Right kidney (tissue), 9 donors: ENCODE data around the gene CSTPP1.
A peak's percentile ranks its signal among the peaks of the same experiment; 100 is the strongest.

ENCODE experiments used
- DNase-seq: peaks from one replicate; pipeline ENCODE4 v3.0.0-alpha.2; 2016
- long read RNA-seq, 8 donors: transcript quantifications; one replicate each; lab custom pipeline, GENCODE V29; 2026

Gene CSTPP1, protein sequence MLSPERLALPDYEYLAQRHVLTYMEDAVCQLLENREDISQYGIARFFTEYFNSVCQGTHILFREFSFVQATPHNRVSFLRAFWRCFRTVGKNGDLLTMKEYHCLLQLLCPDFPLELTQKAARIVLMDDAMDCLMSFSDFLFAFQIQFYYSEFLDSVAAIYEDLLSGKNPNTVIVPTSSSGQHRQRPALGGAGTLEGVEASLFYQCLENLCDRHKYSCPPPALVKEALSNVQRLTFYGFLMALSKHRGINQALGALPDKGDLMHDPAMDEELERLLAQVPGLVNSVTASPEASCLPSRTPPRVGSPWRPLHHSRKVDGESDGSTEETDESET
- long read RNA-seq, donor 1, transcript C11orf49-201 (9 exons, 1,645 nt): major isoform, 11 of 32 reads
- long read RNA-seq, donor 1, transcript C11orf49-204 (8 exons, 1,916 nt): minor isoform, 6 of 32 reads
- long read RNA-seq, donor 1, transcript C11orf49-223 (1 exons, 2,141 nt): minor isoform, 9 of 32 reads
- long read RNA-seq, donor 1, partial matches to known transcripts: 0 of 32 reads
- long read RNA-seq, donor 1, other reads (novel, unspliced or antisense): 0 of 32 reads
- long read RNA-seq, donor 2, transcript C11orf49-204 (8 exons, 1,916 nt): major isoform, 9 of 20 reads
- long read RNA-seq, donor 2, partial matches to known transcripts: 0 of 20 reads
- long read RNA-seq, donor 2, other reads (novel, unspliced or antisense): 0 of 20 reads
- long read RNA-seq, donor 3, transcript C11orf49-201 (9 exons, 1,645 nt): major isoform, 7 of 17 reads
- long read RNA-seq, donor 3, transcript C11orf49-223 (1 exons, 2,141 nt): major isoform, 7 of 17 reads
- long read RNA-seq, donor 3, partial matches to known transcripts: 0 of 17 reads
- long read RNA-seq, donor 3, other reads (novel, unspliced or antisense): 0 of 17 reads
- long read RNA-seq, donor 4, transcript C11orf49-223 (1 exons, 2,141 nt): minor isoform, 10 of 34 reads
- long read RNA-seq, donor 4, transcript C11orf49-201 (9 exons, 1,645 nt): major isoform, 14 of 34 reads
- long read RNA-seq, donor 4, partial matches to known transcripts: 0 of 34 reads
- long read RNA-seq, donor 4, other reads (novel, unspliced or antisense): 0 of 34 reads
- long read RNA-seq, donor 5, transcript C11orf49-201 (9 exons, 1,645 nt): major isoform, 23 of 85 reads
- long read RNA-seq, donor 5, transcript C11orf49-223 (1 exons, 2,141 nt): minor isoform, 12 of 85 reads
- long read RNA-seq, donor 5, transcript C11orf49-204 (8 exons, 1,916 nt): minor isoform, 7 of 85 reads
- long read RNA-seq, donor 5, partial matches to known transcripts: 25 of 85 reads
- long read RNA-seq, donor 5, other reads (novel, unspliced or antisense): 12 of 85 reads
- long read RNA-seq, donor 6, transcript C11orf49-223 (1 exons, 2,141 nt): major isoform, 10 of 23 reads
- long read RNA-seq, donor 6, transcript C11orf49-201 (9 exons, 1,645 nt): major isoform, 10 of 23 reads
- long read RNA-seq, donor 6, partial matches to known transcripts: 0 of 23 reads
- long read RNA-seq, donor 6, other reads (novel, unspliced or antisense): 0 of 23 reads
- long read RNA-seq, donor 7, transcript C11orf49-223 (1 exons, 2,141 nt): minor isoform, 11 of 68 reads
- long read RNA-seq, donor 7, transcript C11orf49-201 (9 exons, 1,645 nt): major isoform, 21 of 68 reads
- long read RNA-seq, donor 7, transcript C11orf49-204 (8 exons, 1,916 nt): minor isoform, 7 of 68 reads
- long read RNA-seq, donor 7, partial matches to known transcripts: 19 of 68 reads
- long read RNA-seq, donor 7, other reads (novel, unspliced or antisense): 0 of 68 reads
- long read RNA-seq, donor 8, transcript C11orf49-201 (9 exons, 1,645 nt): minor isoform, 11 of 40 reads
- long read RNA-seq, donor 8, transcript C11orf49-204 (8 exons, 1,916 nt): minor isoform, 6 of 40 reads
- long read RNA-seq, donor 8, transcript C11orf49-223 (1 exons, 2,141 nt): major isoform, 13 of 40 reads
- long read RNA-seq, donor 8, partial matches to known transcripts: 0 of 40 reads
- long read RNA-seq, donor 8, other reads (novel, unspliced or antisense): 7 of 40 reads

DNA sequence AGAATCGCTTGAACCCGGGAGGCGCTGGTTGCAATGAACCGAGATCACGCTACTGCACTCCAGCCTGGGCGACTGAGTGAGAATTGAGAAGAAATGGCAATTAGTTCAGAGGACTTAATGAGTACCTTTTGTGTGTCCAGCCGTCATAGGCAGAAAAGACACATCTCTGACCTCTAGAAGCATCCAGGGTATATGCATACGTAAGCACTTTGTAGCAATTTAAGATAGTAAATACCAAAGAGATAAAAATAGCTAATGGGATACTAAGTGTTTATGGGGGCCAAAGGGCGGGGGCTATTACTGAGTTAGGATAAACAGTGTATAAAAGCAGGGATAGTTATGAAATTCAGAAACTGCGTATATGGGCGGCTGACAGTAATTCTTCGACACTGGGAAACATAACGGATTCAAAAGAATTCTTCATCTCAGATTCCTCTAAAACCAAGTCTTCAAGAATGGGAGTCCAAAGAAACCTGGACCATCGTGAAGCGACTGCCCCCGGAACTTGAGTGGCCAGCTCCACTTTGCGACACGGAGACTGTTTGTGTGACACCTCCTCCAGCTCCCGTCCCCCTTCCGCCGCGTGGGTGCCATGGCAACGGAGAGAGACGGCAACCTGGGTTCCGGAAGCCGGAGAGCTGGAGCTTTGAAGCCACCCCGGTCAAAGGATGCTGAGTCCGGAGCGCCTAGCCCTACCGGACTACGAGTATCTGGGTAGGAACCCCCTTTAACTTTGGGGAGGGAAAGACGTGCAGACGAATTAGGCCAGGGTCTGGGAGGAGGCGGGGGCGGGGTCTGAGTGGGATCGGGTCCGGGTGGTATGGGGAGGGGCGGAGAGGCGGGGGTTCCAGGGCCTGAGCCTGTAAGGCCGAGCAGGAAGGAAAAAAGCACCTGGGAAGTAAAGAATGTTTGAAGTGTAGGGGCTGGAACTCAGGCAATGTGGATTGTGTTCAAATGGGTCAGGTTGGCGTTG is at the start of gene CSTPP1:
TSS of gene CSTPP1 (plus strand) at position 624 of the 973 bp plus-strand sequence. CDS start at position 669, 45 bp downstream.
- peak; percentile 82 for DNase-seq

DNA sequence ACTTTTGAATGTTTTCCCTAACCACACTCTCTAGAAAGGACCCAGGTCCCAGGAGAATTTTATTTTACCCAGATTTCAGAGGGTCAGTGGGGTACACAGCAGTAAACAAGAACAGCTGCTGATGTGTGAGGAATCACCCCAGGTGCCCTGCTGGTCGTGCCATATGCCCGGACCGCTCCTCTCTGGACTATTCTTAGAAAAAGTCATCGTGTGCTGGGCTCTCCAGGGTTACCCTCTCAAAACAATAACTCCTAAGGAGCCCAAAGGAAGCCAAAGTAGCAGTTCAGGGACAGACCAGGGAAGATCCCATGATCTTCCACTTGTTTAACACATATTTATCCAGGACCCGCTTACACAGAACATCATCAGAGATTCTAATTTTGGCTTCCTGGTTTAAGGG is 47.9 kb upstream of the CSTPP1 start:
- DNase-seq: no peak

DNA sequence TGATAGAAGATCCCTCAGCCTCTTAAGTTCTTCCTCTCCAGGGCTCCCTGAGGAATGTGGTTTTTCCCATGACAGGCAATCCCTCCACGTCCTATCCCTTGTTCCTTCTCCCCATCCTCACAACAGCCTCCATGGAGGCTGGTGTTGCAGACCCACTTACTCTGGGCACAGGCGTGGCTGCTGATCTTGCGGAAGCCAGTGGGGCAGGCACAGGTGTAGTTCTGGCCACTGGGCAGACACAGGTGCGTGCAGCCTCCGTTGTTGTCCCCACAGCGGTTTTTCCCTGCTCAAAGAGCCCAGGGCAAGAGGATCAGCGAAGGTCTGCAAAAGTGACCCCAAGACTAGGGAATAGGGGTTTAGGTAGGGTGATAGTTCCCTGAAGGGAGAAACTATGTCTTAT is 47.3 kb upstream of the CSTPP1 start:
- DNase-seq: no peak

DNA sequence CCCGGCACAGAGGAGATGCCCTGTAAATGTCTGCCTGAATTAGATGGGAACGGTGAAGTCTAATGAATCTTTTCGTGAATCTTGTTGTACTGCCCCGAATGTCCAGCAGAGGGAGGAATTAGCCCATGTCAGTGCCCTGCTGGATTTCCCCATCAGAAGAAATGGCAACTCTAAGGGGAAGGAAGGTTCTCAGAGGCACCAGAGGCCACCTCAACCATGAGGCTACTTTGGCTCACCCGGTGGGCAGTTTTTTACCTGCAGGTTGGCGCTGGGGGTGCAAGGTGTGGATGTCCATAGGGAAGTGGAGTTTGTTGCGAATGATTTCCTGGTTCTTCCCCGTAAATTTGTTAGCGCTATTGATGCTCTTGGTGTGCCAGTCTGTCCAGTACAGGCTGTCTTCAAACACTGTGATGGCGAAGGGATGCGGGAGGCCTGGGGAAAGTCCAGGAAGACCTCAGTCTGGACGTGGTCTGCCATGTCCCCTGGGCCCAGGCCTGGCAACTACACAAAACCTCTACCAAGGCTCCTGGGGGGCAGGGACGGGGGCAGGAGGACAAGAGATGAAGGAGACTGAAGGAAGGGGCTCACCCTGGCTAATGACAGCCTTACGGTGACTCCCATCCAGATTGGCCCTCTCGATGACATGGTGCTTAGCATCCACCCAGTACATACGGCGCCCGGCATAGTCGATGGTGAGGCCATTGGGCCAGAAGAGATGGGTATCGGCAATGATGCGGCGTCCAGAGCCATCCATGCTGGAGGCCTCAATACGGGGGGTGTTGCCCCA is 46.7 kb upstream of the CSTPP1 start:
- DNase-seq: peak; percentile 48

DNA sequence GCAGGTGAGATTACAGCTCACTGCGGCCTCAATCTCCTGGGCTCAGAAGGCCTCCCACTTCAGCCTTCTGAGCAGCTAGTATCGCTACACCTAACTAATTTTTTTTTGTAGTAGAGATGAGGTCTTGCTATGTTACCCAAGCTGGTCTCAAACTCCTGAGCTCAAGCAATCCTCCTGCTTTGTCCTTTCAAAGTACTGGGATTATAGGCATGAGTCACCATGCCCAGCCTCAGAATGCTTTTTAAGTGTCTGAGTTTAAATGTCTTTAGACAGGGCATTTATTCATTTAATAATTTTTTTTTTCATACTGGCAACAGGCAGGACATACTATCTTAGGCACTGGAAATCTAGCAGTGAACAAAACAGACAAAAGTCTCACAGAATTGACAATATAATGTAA is 45.9 kb upstream of the CSTPP1 start:
- no peak for DNase-seq

DNA sequence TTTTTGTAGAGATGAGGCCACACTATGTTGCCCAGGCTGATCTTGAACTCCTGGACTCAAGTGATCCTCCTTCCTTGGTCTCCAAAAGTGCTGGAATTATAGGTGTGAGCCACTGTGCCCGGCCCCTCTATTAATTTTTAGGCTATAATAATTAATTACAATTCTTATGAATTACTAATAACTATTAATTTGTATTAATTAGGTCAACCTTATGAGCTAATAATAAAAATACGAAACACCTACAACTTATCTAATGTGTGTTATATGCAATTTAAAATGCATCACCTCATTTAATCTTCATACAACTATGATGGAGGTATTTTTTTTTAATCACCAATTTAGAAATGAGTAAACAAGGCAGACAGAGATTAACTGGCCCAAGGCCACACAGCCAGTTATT is 44.5 kb upstream of the CSTPP1 start:
- DNase-seq: no peak

DNA sequence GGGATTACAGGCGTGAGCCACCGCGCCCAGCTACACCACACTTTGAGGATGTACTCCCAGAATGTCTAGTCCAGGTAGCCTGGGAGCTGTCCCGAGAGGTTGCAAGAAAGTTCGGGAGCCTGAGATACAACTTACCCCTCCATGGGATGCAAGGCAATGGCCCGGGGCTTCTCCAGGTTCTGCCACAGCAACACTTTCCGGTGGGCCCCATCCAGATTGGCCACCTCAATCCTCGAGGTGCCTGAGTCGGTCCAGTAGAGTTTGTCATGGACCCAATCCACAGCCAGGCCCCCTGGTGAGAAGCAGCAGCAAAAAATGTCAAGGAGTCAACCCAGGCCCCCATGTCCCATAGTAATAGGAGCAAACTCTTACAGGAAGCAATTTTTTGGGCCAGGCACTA is 43.7 kb upstream of the CSTPP1 start:
- no peak for DNase-seq

DNA sequence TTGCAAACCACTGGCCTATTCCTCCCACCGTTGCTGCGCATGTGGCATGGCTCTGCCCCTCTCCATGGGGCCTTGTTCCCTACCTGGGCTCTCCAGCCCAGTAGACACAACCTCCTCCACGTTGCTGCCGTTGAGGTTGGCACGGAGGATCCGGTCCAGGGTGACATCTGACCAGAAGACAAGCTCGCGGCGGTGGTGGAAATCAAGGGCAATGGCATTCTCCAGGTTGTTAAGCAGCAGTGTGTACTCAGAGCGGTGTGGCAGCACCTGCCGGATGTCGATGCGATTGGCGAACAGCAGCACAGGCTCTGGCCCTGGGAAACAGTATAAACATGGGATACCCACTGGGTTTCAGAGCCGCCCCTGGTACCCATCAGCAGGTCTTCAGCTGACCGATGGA is 42.1 kb upstream of the CSTPP1 start:
- DNase-seq: no peak

DNA sequence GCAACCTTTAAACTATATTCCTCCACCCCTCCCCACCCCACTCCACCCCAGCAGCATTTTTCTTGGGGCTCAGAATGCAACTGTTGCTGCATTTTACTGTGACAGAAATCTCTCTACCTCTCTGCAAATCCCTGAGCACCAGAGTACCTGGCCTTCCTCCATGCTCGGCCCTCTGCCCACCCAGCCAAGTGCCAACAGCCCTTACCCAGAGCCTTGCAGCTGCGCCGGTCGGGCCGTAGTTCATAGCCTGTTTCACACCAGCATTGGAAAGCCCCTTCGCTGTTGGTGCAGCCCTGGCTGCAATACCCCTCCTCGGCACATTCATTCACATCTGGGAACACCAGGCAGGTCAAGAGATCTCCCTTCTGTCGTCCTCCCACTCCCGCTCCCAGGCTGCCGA is 41.6 kb upstream of the CSTPP1 start:
- DNase-seq: no peak

DNA sequence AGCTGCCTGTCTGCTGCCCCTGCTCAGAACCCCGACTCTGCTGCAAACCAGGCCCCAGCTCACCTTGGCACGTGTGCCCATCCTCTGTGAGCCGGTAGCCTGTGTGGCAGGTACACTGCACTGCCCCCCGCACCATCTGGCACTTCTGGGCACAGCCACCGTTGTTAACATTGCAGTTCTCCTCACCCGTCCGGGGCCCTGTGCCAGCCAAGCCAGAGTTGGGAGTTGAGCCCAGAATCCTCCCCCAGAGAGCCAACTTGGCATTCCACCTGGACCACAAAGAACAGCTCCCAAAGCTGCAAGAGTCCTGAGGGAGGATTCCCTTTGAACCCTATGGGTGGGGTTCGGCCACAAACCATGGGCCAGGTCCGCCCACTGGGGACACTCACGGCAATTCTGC is 40.7 kb upstream of the CSTPP1 start:
- no peak for DNase-seq

DNA sequence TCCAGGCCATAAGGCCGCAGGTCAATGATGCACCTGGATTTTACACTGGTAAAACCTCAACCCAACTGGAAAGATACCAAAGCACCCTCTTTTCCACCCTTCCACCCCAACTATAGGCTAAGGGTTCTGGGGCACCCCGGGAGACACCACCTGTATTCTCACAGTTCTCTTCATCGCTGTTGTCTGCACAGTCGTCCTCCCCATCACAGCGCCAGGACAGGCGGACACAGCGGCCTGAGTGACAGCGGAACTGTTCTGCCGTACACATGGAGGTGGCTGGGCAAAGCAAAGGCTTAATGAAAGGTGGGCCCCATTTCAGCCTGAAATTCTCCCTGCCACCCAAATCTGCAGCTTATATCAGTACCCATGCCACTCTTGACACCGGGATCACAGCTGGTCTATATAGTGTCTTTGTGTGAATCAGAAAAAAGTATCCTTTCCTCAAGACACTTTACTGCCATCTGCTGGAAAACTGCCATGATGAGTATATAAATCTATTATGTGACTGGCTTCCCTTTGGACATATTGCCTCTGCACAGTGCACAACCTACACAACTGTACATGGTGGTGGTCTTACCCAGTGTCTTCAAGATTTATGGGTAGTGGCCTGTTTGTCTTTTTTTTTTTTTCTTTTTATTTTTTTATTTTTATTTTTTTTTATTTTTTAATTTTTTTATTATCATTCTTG is 39.7 kb upstream of the CSTPP1 start:
- no peak for DNase-seq

DNA sequence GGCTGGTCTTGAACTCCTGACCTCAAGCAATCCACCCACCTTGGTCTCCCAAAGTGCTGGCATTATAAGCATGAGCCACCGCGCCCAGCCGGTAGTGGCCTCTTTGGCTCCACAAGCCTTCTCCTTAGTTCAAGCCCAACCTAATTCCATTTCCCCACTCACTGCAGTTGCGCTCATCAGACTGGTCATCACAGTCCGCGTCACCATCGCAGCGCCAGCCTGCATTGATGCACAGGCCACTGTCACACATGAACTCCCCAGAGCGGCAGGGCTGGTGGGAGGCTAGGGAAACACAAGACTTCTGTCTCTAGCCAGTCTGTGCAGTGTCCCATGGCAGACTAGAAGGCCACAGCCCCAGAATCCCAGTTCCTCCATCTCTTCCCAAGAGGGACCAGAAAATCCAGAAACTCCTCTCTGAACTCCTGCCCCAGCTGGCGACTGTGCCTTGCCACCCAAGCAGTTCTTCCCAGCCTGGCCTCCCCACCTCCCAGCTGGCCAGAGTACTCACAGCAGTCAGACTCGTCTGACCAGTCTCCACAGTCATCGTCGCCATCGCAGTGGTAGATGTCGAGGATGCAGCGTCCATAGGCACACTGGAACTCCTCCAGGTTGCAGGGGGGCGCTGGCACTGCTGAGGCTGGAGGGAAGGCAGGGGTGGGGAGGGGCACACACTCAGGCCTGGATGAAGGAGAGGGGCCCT is 38.0 kb upstream of the CSTPP1 start:
- no peak for DNase-seq

DNA sequence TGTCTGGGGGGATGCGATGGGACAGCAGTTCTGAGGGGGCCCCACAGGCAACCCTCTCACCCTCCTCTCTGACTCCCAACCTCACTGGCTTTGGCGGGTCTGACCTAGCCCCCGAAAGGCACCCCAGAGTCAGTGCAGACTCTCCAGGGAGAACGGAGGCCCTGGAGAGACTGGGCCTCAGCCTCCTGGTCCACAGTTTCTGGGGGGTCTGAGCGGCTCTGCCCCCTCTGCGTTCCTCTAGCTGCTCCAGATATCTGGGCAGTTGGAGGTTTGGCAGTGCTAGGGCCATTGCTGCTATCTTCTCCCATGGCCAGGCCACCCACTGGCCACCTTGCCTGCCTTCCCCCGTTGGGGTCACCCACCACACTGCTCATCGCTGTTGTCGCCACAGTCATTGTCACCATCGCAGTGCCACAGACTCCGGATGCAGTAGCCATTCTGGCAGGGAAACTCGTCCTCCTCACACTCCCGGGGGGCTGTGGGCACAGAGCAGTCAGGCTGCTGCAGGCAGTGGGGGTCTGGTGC is 37.0 kb upstream of the CSTPP1 start:
- no peak for DNase-seq

DNA sequence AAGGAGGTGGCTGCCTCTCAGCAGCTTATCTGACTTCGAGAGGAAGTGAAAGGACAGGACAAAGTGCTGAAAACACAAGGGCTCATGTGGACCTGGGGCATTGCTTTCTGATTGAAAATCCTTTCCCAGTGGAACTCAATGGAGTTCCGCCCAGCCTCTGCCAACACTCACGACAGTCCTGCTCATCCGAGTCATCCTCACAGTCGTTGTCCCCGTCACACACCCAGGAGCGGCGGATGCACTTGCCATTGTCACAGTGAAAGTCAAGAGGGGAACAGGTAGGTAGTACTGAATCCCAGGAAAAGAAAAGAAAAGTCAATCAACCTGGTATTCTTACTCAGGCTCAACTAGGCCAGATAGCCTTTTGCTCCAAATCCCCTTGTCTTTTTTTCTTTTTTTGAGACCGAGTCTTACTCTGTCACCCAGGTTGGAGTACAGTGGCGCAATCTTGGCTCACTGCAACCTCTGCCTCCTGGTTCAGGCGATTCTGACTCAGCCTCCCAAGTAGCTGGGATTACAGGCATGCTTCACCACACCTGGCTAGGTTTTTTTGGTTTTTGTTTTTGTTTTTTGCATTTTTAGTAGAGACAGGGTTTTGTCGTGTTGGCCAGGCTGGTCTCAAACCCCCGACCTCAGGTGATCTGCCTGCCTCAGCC is 36.3 kb upstream of the CSTPP1 start:
- no peak for DNase-seq

DNA sequence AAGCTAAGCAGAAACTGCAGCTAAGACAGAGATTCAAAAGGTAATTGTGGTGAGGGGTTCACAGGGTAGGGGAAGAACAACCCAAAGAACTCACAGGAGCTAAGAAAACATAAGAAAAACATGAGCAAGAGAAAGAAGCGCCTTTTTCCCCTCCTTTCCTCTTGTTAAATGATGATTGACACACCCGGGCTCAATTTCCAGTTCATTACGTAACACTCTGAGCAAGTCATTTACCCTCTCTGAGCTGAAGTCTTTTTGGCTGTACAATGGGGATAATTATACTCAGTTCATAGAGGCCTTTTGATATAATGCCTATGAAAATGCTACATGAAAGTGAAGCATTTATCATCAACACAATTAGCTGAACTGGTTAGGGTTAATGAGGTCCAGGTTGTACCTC is 35.4 kb upstream of the CSTPP1 start:
- DNase-seq: no peak

DNA sequence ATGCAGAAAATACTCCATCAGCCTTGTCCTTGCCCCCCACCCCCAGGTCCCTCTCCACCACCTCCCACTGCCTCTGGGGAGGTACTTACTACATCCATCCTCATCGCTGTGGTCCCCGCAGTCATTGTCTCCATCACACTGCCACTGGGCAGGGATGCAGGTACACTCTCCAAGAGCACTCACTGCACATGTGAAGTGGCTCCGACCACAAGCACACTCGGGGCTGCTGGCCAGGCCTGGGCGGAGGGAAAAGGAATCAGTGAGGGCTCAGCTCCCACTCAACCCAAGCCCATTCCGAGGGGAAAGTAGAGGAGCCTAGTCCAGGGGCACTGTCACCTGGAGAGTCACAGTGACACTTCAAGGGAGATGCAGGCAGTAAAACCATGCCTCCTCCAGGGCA is 33.9 kb upstream of the CSTPP1 start:
- DNase-seq: no peak

DNA sequence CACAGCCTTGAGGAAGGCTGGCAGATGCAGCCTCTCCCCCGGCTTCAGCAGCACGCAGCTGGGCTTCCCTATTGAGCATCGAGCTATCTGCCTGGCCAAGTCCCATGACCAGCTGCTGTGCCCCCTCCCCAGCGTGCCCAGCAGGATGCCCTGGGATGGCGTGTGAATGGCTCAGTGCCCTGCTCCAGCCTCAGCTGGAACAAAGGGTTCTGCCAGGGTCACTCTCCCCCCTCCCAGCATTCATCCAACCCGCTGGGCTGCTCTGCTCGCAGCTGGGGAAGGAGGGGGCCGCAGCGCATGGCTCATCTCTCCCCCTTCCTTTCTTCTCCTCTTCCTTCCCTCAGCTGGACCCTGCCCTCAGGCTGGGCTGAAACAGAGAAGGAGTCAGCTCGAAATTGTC is 32.7 kb upstream of the CSTPP1 start:
- DNase-seq: no peak
